T-helper 2 cell treated with Interferon-gamma antibody and Interleukin-4, amounts not matched to agents 5 μg/mL and 100 μg/mL, for 36 hours (primary cell): ENCODE results near the gene TNRC6A.
"Not testable (repeated sequence)": the region's sequence is repeated elsewhere in the genome, so short reads cannot be mapped to it uniquely, and the experiment has no call there.

Source experiments
- DNase-seq: peaks from one replicate; pipeline ENCODE4 v3.0.0; 2021; ENCODE audit warnings: low spot score
- H3K27ac Mint-ChIP-seq: one replicate; pipeline ENCODE4 v1.8.0; 2021; ENCODE audit warnings: mild to moderate bottlenecking, mixed read lengths
- H3K27me3 Mint-ChIP-seq: one replicate; pipeline ENCODE4 v1.8.0; 2021; ENCODE audit warnings: low read depth, mixed read lengths
- H3K36me3 Mint-ChIP-seq: one replicate; pipeline ENCODE4 v1.8.0; 2021; ENCODE audit warnings: low read depth, mixed read lengths
- H3K4me1 Mint-ChIP-seq: one replicate; pipeline ENCODE4 v1.8.0; 2021; ENCODE audit warnings: low read depth, mixed read lengths
- H3K4me3 Mint-ChIP-seq: one replicate; pipeline ENCODE4 v1.8.0; 2022; ENCODE audit warnings: mild to moderate bottlenecking, moderate library complexity, mixed read lengths
- H3K9me3 Mint-ChIP-seq: one replicate; pipeline ENCODE4 v1.8.0; 2021; ENCODE audit warnings: mixed read lengths

The TNRC6A gene

DNA sequence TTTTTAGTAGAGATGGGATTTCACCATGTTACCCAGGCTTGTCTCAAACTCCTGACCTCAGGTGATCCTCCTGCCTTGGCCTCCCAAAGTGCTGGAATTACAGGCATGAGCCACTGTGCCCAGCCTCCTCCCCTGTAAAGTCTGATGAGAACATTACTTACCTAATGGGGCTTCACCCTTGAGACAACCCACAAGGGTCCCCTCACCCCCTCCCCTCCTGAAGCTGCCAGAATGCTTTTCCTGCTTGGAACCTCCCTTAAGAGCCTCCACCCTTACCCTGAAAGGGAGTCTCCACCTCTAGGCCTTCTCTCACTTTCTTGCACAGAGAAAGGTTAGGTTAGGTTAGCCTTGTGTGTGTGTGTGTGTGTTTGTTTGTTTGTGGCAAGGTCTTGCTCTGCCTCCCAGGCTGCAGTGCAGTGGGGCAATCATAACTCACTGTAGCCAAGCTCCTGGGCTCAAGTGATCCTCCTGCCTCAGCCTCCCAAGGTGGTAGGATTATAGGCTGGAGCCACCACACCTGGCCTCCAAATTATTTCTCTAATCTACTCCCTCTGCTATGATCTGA lies 125.2 kb downstream of the TNRC6A start:
- no peak for DNase-seq
- no peaks in the 10 kb centered on the region for H3K36me3 Mint-ChIP-seq
- no peaks in the 10 kb centered on the region for H3K9me3 Mint-ChIP-seq
- no peak overlapping the region for H3K27ac Mint-ChIP-seq
- no peaks in the 10 kb centered on the region for H3K27me3 Mint-ChIP-seq
- no peak overlapping the region for H3K4me3 Mint-ChIP-seq
- peaks cover 17% of the 10 kb centered on the region for H3K4me1 Mint-ChIP-seq

DNA sequence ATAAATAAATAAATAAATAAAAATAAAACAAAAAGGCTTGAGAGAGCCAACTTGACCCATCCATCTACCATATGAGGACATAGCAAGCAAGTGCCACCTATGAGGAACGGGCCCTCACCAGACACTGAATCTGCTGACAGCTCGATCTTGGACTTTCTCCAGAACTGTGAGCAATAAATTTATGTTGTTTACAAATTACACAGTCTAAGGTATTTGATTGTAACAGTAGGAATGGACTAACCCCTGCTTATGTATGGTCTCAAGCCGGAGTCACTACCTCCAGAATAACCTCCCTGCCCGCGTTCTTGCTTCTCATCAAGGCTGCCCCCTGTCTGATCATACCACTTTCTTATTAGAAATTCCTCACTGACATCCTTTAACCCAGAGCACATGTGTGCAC lies 126.2 kb downstream of the TNRC6A start:
- H3K4me3 Mint-ChIP-seq, result no peak overlapping the region
- H3K36me3 Mint-ChIP-seq, result no peaks in the 10 kb centered on the region
- H3K27me3 Mint-ChIP-seq, result no peaks in the 10 kb centered on the region
- peaks cover 11% of the 10 kb centered on the region for H3K4me1 Mint-ChIP-seq
- no peak for DNase-seq
- H3K27ac Mint-ChIP-seq, result no peak overlapping the region
- H3K9me3 Mint-ChIP-seq, result no peaks in the 10 kb centered on the region

GRCh38 chr16:24856871-24857270 lies 127.4 kb downstream of the TNRC6A start:
- not testable (repeated sequence) for H3K27me3 Mint-ChIP-seq, H3K9me3 Mint-ChIP-seq

DNA sequence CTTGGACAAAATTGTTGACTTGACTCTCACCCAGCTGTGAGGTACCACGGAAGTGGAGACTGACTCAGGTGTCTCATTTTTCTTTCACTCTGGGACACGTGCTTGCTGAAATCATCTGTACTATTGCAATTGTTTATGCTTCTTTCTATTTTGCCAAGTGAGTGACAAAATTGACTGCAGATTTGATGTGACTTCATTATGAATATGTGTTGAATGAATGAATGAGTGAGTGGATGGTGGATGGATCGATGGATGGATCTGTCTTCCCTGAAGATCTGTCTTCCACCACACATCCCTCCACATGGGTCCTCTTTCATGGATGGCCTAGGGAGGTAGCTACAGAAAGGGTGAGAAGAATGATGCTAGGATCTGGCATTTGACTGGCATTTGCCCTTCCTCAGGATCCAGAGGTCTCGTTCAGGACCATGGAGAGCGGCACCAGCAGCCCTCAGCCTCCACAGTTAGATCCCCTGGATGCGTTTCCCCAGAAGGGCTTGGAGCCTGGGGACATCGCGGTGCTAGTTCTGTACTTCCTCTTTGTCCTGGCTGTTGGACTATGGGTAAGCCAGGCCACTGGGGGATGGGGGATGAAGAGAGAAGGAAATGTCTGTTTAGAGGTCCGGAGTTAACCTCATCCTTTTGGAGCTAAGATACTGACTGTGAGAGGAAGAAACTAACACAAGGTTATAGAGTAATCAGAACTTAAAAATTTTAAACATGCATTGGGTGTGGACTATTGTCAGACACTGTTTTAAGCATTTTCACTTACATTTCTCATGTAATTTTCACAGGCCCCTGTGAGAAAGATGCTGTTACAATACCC lies 129.0 kb downstream of the TNRC6A start:
- H3K36me3 Mint-ChIP-seq, result no peaks in the 10 kb centered on the region
- H3K27me3 Mint-ChIP-seq, result no peaks in the 10 kb centered on the region
- DNase-seq, result peak; percentile 36
- H3K27ac Mint-ChIP-seq, result no peak overlapping the region
- no peaks in the 10 kb centered on the region for H3K9me3 Mint-ChIP-seq
- H3K4me1 Mint-ChIP-seq, result peaks cover 1% of the 10 kb centered on the region
- no peak overlapping the region for H3K4me3 Mint-ChIP-seq

More at GRCh38 chr16:24856871-24857270, 127.4 kb downstream of the TNRC6A start:
- not testable (repeated sequence) for H3K36me3 Mint-ChIP-seq, DNase-seq, H3K27ac Mint-ChIP-seq, H3K4me1 Mint-ChIP-seq, H3K4me3 Mint-ChIP-seq

- DNase-seq, result no peak
- Mint-ChIP-seq H3K27ac (no peak overlapping the region), H3K27me3 (no peaks in the 10 kb centered on the region), H3K4me3 (no peak overlapping the region), H3K9me3 (peaks cover 8% of the 10 kb centered on the region), H3K4me1 (peaks cover 1% of the 10 kb centered on the region), H3K36me3 (no peaks in the 10 kb centered on the region)
Measured at GRCh38 chr16:24861461-24861860, 132.0 kb downstream of the TNRC6A start.

DNA sequence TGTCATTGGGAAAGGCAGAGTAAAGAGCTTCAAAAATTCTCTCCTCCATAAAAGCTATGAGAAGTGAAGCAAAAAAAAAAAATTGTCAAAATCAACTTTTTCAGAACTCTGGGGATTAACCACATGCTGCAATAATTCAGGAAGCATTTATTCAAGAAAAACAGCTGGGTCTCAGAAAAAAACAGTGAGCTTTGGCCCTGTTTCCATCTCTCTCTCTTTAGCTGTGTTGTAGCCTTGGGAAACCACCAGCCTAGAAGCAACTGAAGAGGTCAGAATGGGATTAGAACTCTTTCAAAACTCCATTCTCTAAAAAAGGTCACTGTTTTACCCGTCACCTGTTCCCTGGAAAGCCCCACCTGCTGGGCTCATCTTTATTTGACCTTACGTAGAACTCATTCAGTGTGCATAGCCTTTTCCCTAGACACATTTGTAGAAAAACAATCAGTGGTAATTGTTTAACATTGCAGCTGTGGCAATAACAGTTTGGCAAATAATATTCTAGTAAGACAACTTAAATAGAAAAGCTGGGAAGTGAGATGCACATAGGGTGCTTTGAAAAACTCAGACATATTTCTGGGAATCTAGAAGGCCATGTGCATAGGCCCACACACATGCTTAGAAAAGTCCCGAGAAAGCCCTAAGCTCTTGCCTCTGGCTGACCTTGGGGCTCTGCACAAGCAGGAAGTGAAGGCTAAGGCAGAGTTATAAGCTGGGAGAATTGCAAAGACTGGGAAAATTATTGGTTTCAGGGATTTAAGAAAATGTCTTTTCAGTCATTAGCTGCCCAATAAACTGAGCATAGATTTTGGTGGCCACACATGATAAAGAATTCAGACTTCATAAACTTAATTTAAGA lies 134.4 kb downstream of the TNRC6A start:
- DNase-seq, result no peak
- Mint-ChIP-seq H3K27me3 (no peaks in the 10 kb centered on the region), H3K27ac (no peak overlapping the region), H3K4me1 (no peaks in the 10 kb centered on the region), H3K4me3 (no peak overlapping the region), H3K9me3 (peaks cover 8% of the 10 kb centered on the region), H3K36me3 (no peaks in the 10 kb centered on the region)

- Mint-ChIP-seq H3K27ac (no peak overlapping the region), H3K9me3 (peaks cover 4% of the 10 kb centered on the region), H3K27me3 (no peaks in the 10 kb centered on the region), H3K36me3 (no peaks in the 10 kb centered on the region), H3K4me3 (no peak overlapping the region), H3K4me1 (no peaks in the 10 kb centered on the region)
- DNase-seq, result no peak
Measured at GRCh38 chr16:24869033-24869432, 139.6 kb downstream of the TNRC6A start.

- no peak overlapping the region for H3K27ac Mint-ChIP-seq
- no peak overlapping the region for H3K4me3 Mint-ChIP-seq
- no peaks in the 10 kb centered on the region for H3K36me3 Mint-ChIP-seq
- H3K27me3 Mint-ChIP-seq, result no peaks in the 10 kb centered on the region
- no peak for DNase-seq
- H3K9me3 Mint-ChIP-seq, result no peaks in the 10 kb centered on the region
- H3K4me1 Mint-ChIP-seq, result no peaks in the 10 kb centered on the region
Measured at GRCh38 chr16:24871891-24872290, 142.4 kb downstream of the TNRC6A start.

- H3K4me3 Mint-ChIP-seq, result no peak overlapping the region
- H3K27me3 Mint-ChIP-seq, result no peaks in the 10 kb centered on the region
- H3K27ac Mint-ChIP-seq, result no peak overlapping the region
- DNase-seq, result no peak
- no peaks in the 10 kb centered on the region for H3K4me1 Mint-ChIP-seq
- no peaks in the 10 kb centered on the region for H3K9me3 Mint-ChIP-seq
- no peaks in the 10 kb centered on the region for H3K36me3 Mint-ChIP-seq
Measured at GRCh38 chr16:24873028-24873427, 143.6 kb downstream of the TNRC6A start.

- H3K4me3 Mint-ChIP-seq, result no peak overlapping the region
- no peaks in the 10 kb centered on the region for H3K27me3 Mint-ChIP-seq
- no peak for DNase-seq
- no peak overlapping the region for H3K27ac Mint-ChIP-seq
- no peaks in the 10 kb centered on the region for H3K9me3 Mint-ChIP-seq
- H3K4me1 Mint-ChIP-seq, result no peaks in the 10 kb centered on the region
- no peaks in the 10 kb centered on the region for H3K36me3 Mint-ChIP-seq
Measured at GRCh38 chr16:24875466-24875865, 146.0 kb downstream of the TNRC6A start.
